ENCODE results near the gene MORN1.

GRCh38 chr1:2412395-2412772 lies 21.0 kb upstream of the MORN1 start, which contains the start of gene PEX10:
- TF ChIP-seq POLR2A (IDR thresholded peaks at IDR 0.05), result no peak
- TF ChIP-seq CTCF (IDR thresholded peaks at IDR 0.05), result no peak
- TF ChIP-seq EP300 (IDR thresholded peaks at IDR 0.05), result no peak
